ENCODE measurements around the gene PTPN5. TPM values are rescaled to one million over a fixed set of nuclear protein-coding genes. Genes with fewer than 3 reads are reported as not detected.
A peak's percentile ranks its signal among the peaks of the same experiment; 100 is the strongest.

PTPN5 gene
- total RNA-seq, 1 experiment from 2014 or later, result not detected

- Mint-ChIP-seq H3K27ac (ENCODE audit: unreplicated experiment) (no peak overlapping the region), H3K9me3 (ENCODE audit: low read depth, unreplicated experiment) (no peaks in the 10 kb centered on the region), H3K4me1 (ENCODE audit: low read depth, unreplicated experiment) (peaks cover 24% of the 10 kb centered on the region), H3K4me3 (ENCODE audit: low read depth, unreplicated experiment) (no peak overlapping the region), H3K36me3 (ENCODE audit: insufficient read depth, unreplicated experiment) (peaks cover 28% of the 10 kb centered on the region), H3K27me3 (ENCODE audit: unreplicated experiment) (peaks cover 53% of the 10 kb centered on the region)
- no peak for DNase-seq
- CTCF ChIA-PET, result no interaction called here
- intact Hi-C loops (cut with micrococcal nuclease; ENCODE audit: unreplicated experiment), result no loop called here
- no peak for TF ChIP-seq CTCF (IDR thresholded peaks at IDR 0.05; ENCODE audit: unreplicated experiment)
- BruUV-seq (replicated peaks), result no TSS peak
These were observed 88.4 kb downstream of the PTPN5 start for GRCh38 chr11:18703001-18703763.

GRCh38 chr11:18701614-18702216 lies 89.9 kb downstream of the PTPN5 start:
- TF ChIP-seq CTCF (IDR thresholded peaks at IDR 0.05; ENCODE audit: unreplicated experiment), result no peak
- intact Hi-C loops (cut with micrococcal nuclease; ENCODE audit: unreplicated experiment), result no loop called here
- Mint-ChIP-seq H3K4me3 (ENCODE audit: low read depth, unreplicated experiment) (no peak overlapping the region), H3K9me3 (ENCODE audit: low read depth, unreplicated experiment) (no peaks in the 10 kb centered on the region), H3K4me1 (ENCODE audit: low read depth, unreplicated experiment) (peaks cover 35% of the 10 kb centered on the region), H3K27ac (ENCODE audit: unreplicated experiment) (no peak overlapping the region), H3K27me3 (ENCODE audit: unreplicated experiment) (peaks cover 39% of the 10 kb centered on the region), H3K36me3 (ENCODE audit: insufficient read depth, unreplicated experiment) (peaks cover 30% of the 10 kb centered on the region)
- CTCF ChIA-PET, result interaction anchor here (0.6 kb wide), 1 partner anchor 11 kb away, joined by 6 read pairs; no protein-coding TSS in a partner anchor
- BruUV-seq (replicated peaks), result no TSS peak
- no peak for DNase-seq

GRCh38 chr11:18700872-18701271 lies 90.7 kb downstream of the PTPN5 start:
- CTCF ChIA-PET, result interaction anchor here (1.3 kb wide), 1 partner anchor 21 kb away, joined by 3 read pairs; no protein-coding TSS in a partner anchor
- BruUV-seq (replicated peaks), result no TSS peak
- no peak overlapping the region for H3K27ac Mint-ChIP-seq (ENCODE audit: unreplicated experiment)

GRCh38 chr11:18700375-18700774 lies 91.2 kb downstream of the PTPN5 start:
- DNase-seq, result peak; percentile 51
- no TSS peak for BruUV-seq (replicated peaks)
- H3K4me3 Mint-ChIP-seq (ENCODE audit: low read depth, unreplicated experiment), result peak overlapping the region; percentile 72
- H3K36me3 Mint-ChIP-seq (ENCODE audit: insufficient read depth, unreplicated experiment), result peaks cover 25% of the 10 kb centered on the region
- TF ChIP-seq CTCF (IDR thresholded peaks at IDR 0.05; ENCODE audit: unreplicated experiment), result no peak
- H3K27me3 Mint-ChIP-seq (ENCODE audit: unreplicated experiment), result peaks cover 25% of the 10 kb centered on the region
- H3K9me3 Mint-ChIP-seq (ENCODE audit: low read depth, unreplicated experiment), result no peaks in the 10 kb centered on the region
- CTCF ChIA-PET, result interaction anchor here (1.3 kb wide), 1 partner anchor 21 kb away, joined by 3 read pairs; no protein-coding TSS in a partner anchor
- intact Hi-C loops (cut with micrococcal nuclease; ENCODE audit: unreplicated experiment), result no loop called here
- peaks cover 35% of the 10 kb centered on the region for H3K4me1 Mint-ChIP-seq (ENCODE audit: low read depth, unreplicated experiment)
- H3K27ac Mint-ChIP-seq (ENCODE audit: unreplicated experiment), result peak overlapping the region; percentile 85

More at GRCh38 chr11:18700872-18701271, 90.7 kb downstream of the PTPN5 start:
- intact Hi-C loops (cut with micrococcal nuclease; ENCODE audit: unreplicated experiment), result no loop called here
- Mint-ChIP-seq H3K4me3 (ENCODE audit: low read depth, unreplicated experiment) (peak overlapping the region; percentile 72), H3K9me3 (ENCODE audit: low read depth, unreplicated experiment) (no peaks in the 10 kb centered on the region), H3K4me1 (ENCODE audit: low read depth, unreplicated experiment) (peaks cover 35% of the 10 kb centered on the region), H3K36me3 (ENCODE audit: insufficient read depth, unreplicated experiment) (peaks cover 28% of the 10 kb centered on the region), H3K27me3 (ENCODE audit: unreplicated experiment) (peaks cover 30% of the 10 kb centered on the region)
- no peak for DNase-seq
- no peak for TF ChIP-seq CTCF (IDR thresholded peaks at IDR 0.05; ENCODE audit: unreplicated experiment)
